KMS-11 (cell line): ENCODE measurements around the gene EOLA1.

ENCODE experiments used
- H2AFZ ChIP-seq: fragments of 200-600 bp; sonication (generic); 2 replicates; pipeline ENCODE4 v1.6.1; 2016; ENCODE audit warnings: antibody characterized with exemption, mixed run types, low read depth
- H3K27ac ChIP-seq: fragments of 200-600 bp; sonication (generic); 2 replicates; pipeline ENCODE4 v1.6.1; 2016; ENCODE audit warnings: mild to moderate bottlenecking, mixed run types
- H3K27me3 ChIP-seq: fragments of 200-600 bp; sonication (generic); 2 replicates; pipeline ENCODE4 v1.6.1; 2017; ENCODE audit warnings: mild to moderate bottlenecking, low read depth, mixed run types, moderate library complexity; ENCODE audit not compliant: insufficient read depth
- H3K36me3 ChIP-seq: fragments of 200-600 bp; sonication (generic); 2 replicates; pipeline ENCODE4 v1.6.1; 2017; ENCODE audit warnings: mild to moderate bottlenecking, mixed run types; ENCODE audit not compliant: insufficient read depth
- H3K4me1 ChIP-seq: fragments of 200-600 bp; sonication (generic); 2 replicates; pipeline ENCODE4 v1.6.1; 2016; ENCODE audit warnings: mild to moderate bottlenecking, low read depth, mixed run types; ENCODE audit not compliant: poor library complexity, severe bottlenecking
- H3K4me2 ChIP-seq: fragments of 200-600 bp; sonication (generic); 2 replicates; pipeline ENCODE4 v1.7.0; 2016; ENCODE audit warnings: mild to moderate bottlenecking, mixed run types
- H3K4me3 ChIP-seq: fragments of 200-600 bp; sonication (generic); IDR thresholded peaks from 2 replicates; pipeline ENCODE4 v1.6.1; 2017; ENCODE audit warnings: low read depth, low read length, mixed read lengths; ENCODE audit not compliant: insufficient read depth
- H3K79me2 ChIP-seq: fragments of 200-600 bp; sonication (generic); 2 replicates; pipeline ENCODE4 v1.6.1; 2016; ENCODE audit warnings: low read depth, mixed run types; ENCODE audit not compliant: insufficient read depth
- H3K9ac ChIP-seq: fragments of 200-600 bp; sonication (generic); 2 replicates; pipeline ENCODE4 v1.6.1; 2016; ENCODE audit warnings: mild to moderate bottlenecking, mixed run types
- H4K20me1 ChIP-seq: fragments of 200-600 bp; sonication (generic); 2 replicates; pipeline ENCODE4 v1.6.1; 2016; ENCODE audit warnings: mild to moderate bottlenecking, mixed run types; ENCODE audit not compliant: insufficient read depth
- CTCF ChIP-seq: fragments of 200-600 bp; sonication (generic); conservative IDR thresholded peaks from 2 replicates; pipeline ENCODE4 v1.6.1; 2017; ENCODE audit warnings: low read depth, mild to moderate bottlenecking, antibody characterized with exemption, low read length, moderate library complexity, mixed read lengths

The EOLA1 gene

DNA sequence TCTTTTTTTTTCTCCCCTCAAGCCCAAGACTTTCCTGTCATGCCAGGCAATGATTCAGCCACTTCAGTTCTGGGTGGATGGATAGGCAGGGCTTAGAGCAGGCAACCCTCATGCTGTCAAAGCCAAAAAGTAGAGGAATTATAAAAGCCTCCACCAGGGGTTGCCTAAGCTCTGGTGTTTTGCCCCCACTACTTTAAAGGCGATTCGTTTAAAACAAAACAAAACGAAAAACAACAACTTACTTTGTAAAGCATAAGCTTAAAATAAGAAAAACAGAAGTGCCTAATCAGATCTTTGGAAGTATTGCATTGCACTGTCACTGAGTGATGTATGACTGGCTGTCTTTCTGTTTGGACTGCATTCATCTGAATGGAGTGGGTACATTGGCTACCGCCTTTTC, 30.4 kb upstream of the EOLA1 start:
- no peaks in the 10 kb centered on the region for H3K27me3 ChIP-seq
- no peak overlapping the region for H3K27ac ChIP-seq
- no peak overlapping the region for H3K9ac ChIP-seq
- H3K36me3 ChIP-seq: no peaks in the 10 kb centered on the region
- no peaks in the 10 kb centered on the region for H4K20me1 ChIP-seq
- H2AFZ ChIP-seq: no peak overlapping the region
- TF ChIP-seq CTCF: peak; percentile 27; the same call in 1 of the 2 replicates
- H3K4me2 ChIP-seq: no peak overlapping the region
- H3K4me3 ChIP-seq: no peak overlapping the region
- no peaks in the 10 kb centered on the region for H3K79me2 ChIP-seq
- H3K4me1 ChIP-seq: peaks cover 22% of the 10 kb centered on the region

DNA sequence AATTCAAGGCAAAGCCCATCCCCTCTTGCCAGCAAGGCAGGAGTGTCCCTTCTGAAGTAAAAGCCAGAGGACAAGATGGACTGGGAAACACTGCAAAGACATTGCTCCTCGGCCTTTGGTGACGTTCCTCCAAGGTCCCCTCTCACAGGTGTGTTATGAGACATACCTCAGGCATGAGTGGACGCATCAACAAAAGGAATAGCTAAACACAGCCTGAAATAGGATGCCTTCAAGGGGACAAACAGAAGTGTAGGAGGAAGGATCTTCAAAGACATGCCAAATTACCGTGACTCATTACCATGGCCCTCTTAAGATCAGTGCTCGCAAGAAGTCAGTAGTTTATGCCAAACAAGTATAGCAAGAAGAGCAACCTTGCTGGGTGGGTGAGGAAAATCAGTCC, 29.7 kb upstream of the EOLA1 start:
- no peak overlapping the region for H3K9ac ChIP-seq

GRCh38 chrX:149512225-149512885, 28.5 kb upstream of the EOLA1 start:
- Histone ChIP-seq H3K4me2 (peak overlapping the region; percentile 44; the same call in 1 of the 2 replicates), H3K36me3 (no peaks in the 10 kb centered on the region), H3K27me3 (no peaks in the 10 kb centered on the region), H3K79me2 (no peaks in the 10 kb centered on the region), H3K27ac (peak overlapping the region; percentile 73), H2AFZ (peak overlapping the region; percentile 42), H3K9ac (peak overlapping the region; percentile 45; the same call in 1 of the 2 replicates), H3K4me3 (no peak overlapping the region), H3K4me1 (peaks cover 23% of the 10 kb centered on the region), H4K20me1 (no peaks in the 10 kb centered on the region)
- TF ChIP-seq CTCF: peak; percentile 69

More for the DNA sequence above, 29.7 kb upstream of the EOLA1 start:
- H3K4me3 ChIP-seq: no peak overlapping the region
- H2AFZ ChIP-seq: no peak overlapping the region
- no peak overlapping the region for H3K4me2 ChIP-seq
- H3K27ac ChIP-seq: no peak overlapping the region
- H3K36me3 ChIP-seq: no peaks in the 10 kb centered on the region
- no peak for TF ChIP-seq CTCF
- H3K27me3 ChIP-seq: no peaks in the 10 kb centered on the region
- H3K4me1 ChIP-seq: peaks cover 15% of the 10 kb centered on the region
- no peaks in the 10 kb centered on the region for H3K79me2 ChIP-seq
- H4K20me1 ChIP-seq: no peaks in the 10 kb centered on the region

GRCh38 chrX:149513825-149514428, 26.9 kb upstream of the EOLA1 start:
- no peak overlapping the region for H3K27ac ChIP-seq
- TF ChIP-seq CTCF: no peak
- H3K27me3 ChIP-seq: no peaks in the 10 kb centered on the region
- no peaks in the 10 kb centered on the region for H4K20me1 ChIP-seq
- H3K9ac ChIP-seq: no peak overlapping the region
- H2AFZ ChIP-seq: no peak overlapping the region
- H3K4me1 ChIP-seq: peaks cover 27% of the 10 kb centered on the region
- H3K4me2 ChIP-seq: no peak overlapping the region
- H3K36me3 ChIP-seq: no peaks in the 10 kb centered on the region
- H3K4me3 ChIP-seq: no peak overlapping the region
- no peaks in the 10 kb centered on the region for H3K79me2 ChIP-seq
